HCT116 (cell line): ENCODE measurements around the gene SLC18A2. TPM values are rescaled to one million over a fixed set of nuclear protein-coding genes. Genes with fewer than 3 reads are reported as not detected.

Source experiments
- ATAC-seq: fragments of 200-7000 bp; cut with Tn5 transposase; 2 replicates; pipeline ENCODE4 v1.9.1; 2020; ENCODE audit warnings: mild to moderate bottlenecking, moderate library complexity
- BruUV-seq: library from RNA; stranded (reverse); fragments of 400-500 nt; replicated peaks from 2 replicates; lab custom pipeline; 2021; lab: Mats Ljungman, UMichigan
- CTCF ChIA-PET: fragments of 300-600 bp; sonication (Branson Sonifier 250); formaldehyde crosslinking; loops from one replicate; lab custom pipeline; 2021; ENCODE audit warnings: antibody characterized with exemption; lab: Charles Lee
- POLR2A ChIA-PET: fragments of 300-600, 350-600 bp; sonication (Branson Sonifier 250); formaldehyde crosslinking; loops from one replicate; lab custom pipeline; 2021; ENCODE audit warnings: antibody characterized with exemption; lab: Charles Lee
- RAD21 ChIA-PET, 2 experiments: fragments of 300-600 bp; sonication (Branson Sonifier 250); formaldehyde crosslinking; loops; one replicate each; lab custom pipeline; 2023; ENCODE audit warnings: low total read pairs in 2 of 2; ENCODE audit not compliant: uncharacterized antibody in 2 of 2, unreplicated experiment in 2 of 2, low non-redundant PET in 1 of 2; lab: Charles Lee
- DNase-seq: peaks from one replicate; pipeline ENCODE4 v3.0.0-alpha.2; 2010; ENCODE audit warnings: low read depth, low spot score
- H2AFZ ChIP-seq: fragments of 200-600 bp; shearing (Covaris generic), sonication (generic); 2 replicates; pipeline ENCODE4 v1.6.1; 2017; ENCODE audit warnings: low read depth, mixed run types, mixed read lengths, antibody characterized with exemption, low read length; ENCODE audit not compliant: poor library complexity, severe bottlenecking
- H3K27ac ChIP-seq: 2 replicates; pipeline ENCODE4 v1.5.1; 2012; ENCODE audit warnings: low read depth, low read length
- H3K27me3 ChIP-seq: fragments of 200-600 bp; sonication (generic); 2 replicates; pipeline ENCODE4 v1.6.1; 2016; ENCODE audit warnings: mixed run types, low read length, mixed read lengths; ENCODE audit not compliant: insufficient read depth
- H3K36me3 ChIP-seq, 2 experiments: fragments of 200-500 bp in 1 of 2; fragments of 200-600 bp in 1 of 2; sonication (Bioruptor generic) in 1 of 2; sonication (generic) in 1 of 2; 2 replicates each; pipeline versions ENCODE4 v1.5.1 to v1.6.1; 2014 to 2016; ENCODE audit warnings: low read length in 2 of 2, inconsistent platforms in 1 of 2, mixed read lengths in 1 of 2, mixed run types in 1 of 2; ENCODE audit not compliant: insufficient read depth in 2 of 2, control insufficient read depth in 1 of 2
- H3K4me1 ChIP-seq, 2 experiments: fragments of 200-600 bp in 1 of 2; sonication (generic) in 1 of 2; 2 replicates each; pipeline versions ENCODE4 v1.5.1 to v1.6.1; 2012 to 2017; ENCODE audit warnings: low read length in 2 of 2, inconsistent platforms in 1 of 2, mild to moderate bottlenecking in 1 of 2, mixed read lengths in 1 of 2, mixed run types in 1 of 2, moderate library complexity in 1 of 2; ENCODE audit not compliant: insufficient read depth in 2 of 2, control insufficient read depth in 1 of 2
- H3K4me2 ChIP-seq: fragments of 200-600 bp; sonication (generic); 2 replicates; pipeline ENCODE4 v1.6.1; 2017; ENCODE audit warnings: mixed run types, low read length, mixed read lengths
- H3K4me3 ChIP-seq, 2 experiments: fragments of 200-600 bp in 1 of 2; sonication (generic) in 1 of 2; replicated peaks in 1 of 2; 2 replicates each; pipeline ENCODE4 v1.5.1; 2011 to 2016; ENCODE audit warnings: low read length in 2 of 2, control low read depth in 1 of 2, low read depth in 1 of 2, mild to moderate bottlenecking in 1 of 2, mixed read lengths in 1 of 2, mixed run types in 1 of 2
- H3K79me2 ChIP-seq: fragments of 200-600 bp; sonication (generic); 2 replicates; pipeline ENCODE4 v1.6.1; 2017; ENCODE audit warnings: mild to moderate bottlenecking, mixed run types, low read length, moderate library complexity, mixed read lengths; ENCODE audit not compliant: insufficient read depth
- H3K9ac ChIP-seq: fragments of 200-600 bp; sonication (generic); 2 replicates; pipeline ENCODE4 v1.6.1; 2016; ENCODE audit warnings: low read length, mixed read lengths
- H3K9me2 ChIP-seq: fragments of 200-600 bp; sonication (generic), shearing (Covaris generic); 2 replicates; pipeline ENCODE4 v1.6.1; 2017; ENCODE audit warnings: mixed run types, mild to moderate bottlenecking, moderate library complexity; ENCODE audit not compliant: insufficient read depth
- H3K9me3 ChIP-seq, 2 experiments: fragments of 200-500 bp in 1 of 2; fragments of 200-600 bp in 1 of 2; sonication (Bioruptor generic) in 1 of 2; sonication (generic) in 1 of 2; 2 replicates each; pipeline ENCODE4 v1.6.1; 2014 to 2017; ENCODE audit warnings: low read length in 2 of 2, mixed read lengths in 2 of 2, inconsistent platforms in 1 of 2, low read depth in 1 of 2, mild to moderate bottlenecking in 1 of 2, mixed run types in 1 of 2, moderate library complexity in 1 of 2; ENCODE audit not compliant: control insufficient read depth in 1 of 2, insufficient read depth in 1 of 2
- H4K20me1 ChIP-seq: fragments of 200-600 bp; sonication (generic), shearing (Covaris generic); 2 replicates; pipeline ENCODE4 v1.6.1; 2017; ENCODE audit warnings: mixed run types, mild to moderate bottlenecking, moderate library complexity; ENCODE audit not compliant: insufficient read depth
- CEBPB ChIP-seq: IDR thresholded peaks from 2 replicates; pipeline ENCODE4 v1.6.1; 2012; ENCODE audit warnings: low read depth
- CTCF ChIP-seq, 3 experiments: fragments of 200-600 bp in 1 of 3; sonication (generic) in 1 of 3; IDR thresholded peaks in 2 of 3; conservative IDR thresholded peaks in 1 of 3; 2 replicates each; pipeline ENCODE4 v1.5.1; 2012 to 2017; ENCODE audit warnings: low read depth in 2 of 3, low read length in 2 of 3, antibody characterized with exemption in 1 of 3, borderline replicate concordance in 1 of 3, control low read depth in 1 of 3, mild to moderate bottlenecking in 1 of 3, mixed read lengths in 1 of 3, mixed run types in 1 of 3, moderate library complexity in 1 of 3; ENCODE audit not compliant: insufficient read depth in 1 of 3
- EGR1 ChIP-seq: IDR thresholded peaks from 2 replicates; pipeline ENCODE4 v1.6.1; 2012; ENCODE audit warnings: low read depth
- ELF1 ChIP-seq: IDR thresholded peaks from 2 replicates; pipeline ENCODE4 v1.6.1; 2012; ENCODE audit warnings: low read depth, borderline replicate concordance
- EZH2 ChIP-seq: fragments of 200-600 bp; sonication (generic); IDR thresholded peaks from 2 replicates; pipeline ENCODE4 v1.6.1; 2017; ENCODE audit warnings: antibody characterized with exemption, mixed run types
- FOSL1 ChIP-seq: IDR thresholded peaks from 2 replicates; pipeline ENCODE4 v1.6.1; 2012; ENCODE audit warnings: low read depth
- JUND ChIP-seq: IDR thresholded peaks from 2 replicates; pipeline ENCODE4 v1.6.1; 2012
- MAX ChIP-seq: IDR thresholded peaks from 2 replicates; pipeline ENCODE4 v1.6.1; 2012
- POLR2A ChIP-seq: IDR thresholded peaks from 2 replicates; pipeline ENCODE4 v1.7.0; 2011; ENCODE audit warnings: borderline replicate concordance; ENCODE audit not compliant: insufficient read depth, insufficient read length; ENCODE audit errors: extremely low read depth
- RAD21 ChIP-seq: IDR thresholded peaks from 2 replicates; pipeline ENCODE4 v1.6.1; 2012; ENCODE audit warnings: low read depth, mild to moderate bottlenecking
- REST ChIP-seq: IDR thresholded peaks from 2 replicates; pipeline ENCODE4 v1.6.1; 2012; ENCODE audit warnings: low read depth
- SIN3A ChIP-seq: IDR thresholded peaks from 2 replicates; pipeline ENCODE4 v1.6.1; 2012; ENCODE audit warnings: low read depth
- SRF ChIP-seq: IDR thresholded peaks from 2 replicates; pipeline ENCODE4 v1.6.1; 2012; ENCODE audit warnings: low read depth
- ZFX ChIP-seq: fragments of 450-650 bp; IDR thresholded peaks from 2 replicates; pipeline ENCODE4 v1.6.1; 2017
- ZNF274 ChIP-seq: fragments of 200-500 bp; sonication (Bioruptor generic); IDR thresholded peaks from 2 replicates; pipeline ENCODE4 v1.6.1; 2014; ENCODE audit warnings: mild to moderate bottlenecking, low read depth, low read length, inconsistent platforms
- intact Hi-C: fragments of 100-400 bp; cut with micrococcal nuclease; formaldehyde crosslinking; loops from 2 replicates; pipeline ENCODE4 v1.10.0; 2022
- total RNA-seq: library from RNA; stranded (reverse); gene quantifications from one replicate; pipeline ENCODE4 v1.2.1, GENCODE V29; 2021; ENCODE audit not compliant: unreplicated experiment

Gene SLC18A2
- total RNA-seq, 1 experiment from 2014 or later = not detected

GRCh38 chr10:117274509-117274908, 33.6 kb downstream of the SLC18A2 start (continued):
- no peak for TF ChIP-seq CTCF (IDR thresholded peaks at IDR 0.05 in 2 of 3, conservative IDR thresholded peaks at IDR 0.05 in 1 of 3; ENCODE audit: borderline replicate concordance in 1 of 3, insufficient read depth in 1 of 3, low read depth in 2 of 3, low read length in 2 of 3)
- TF ChIP-seq SRF = no peak
- TF ChIP-seq, all 23 proteins: peak for 0

GRCh38 chr10:117275121-117275520, 34.2 kb downstream of the SLC18A2 start:
- no peak overlapping the region for H3K9ac ChIP-seq
- no peak overlapping the region for H3K27ac ChIP-seq
- no TSS peak for BruUV-seq
- intact Hi-C loops = no loop called here
- no peak overlapping the region for H3K4me2 ChIP-seq
- H3K79me2 ChIP-seq = no peaks in the 10 kb centered on the region
- H3K4me1 ChIP-seq = peaks cover 17 to 21% of the 10 kb centered on the region in 2 experiments
- ChIA-PET RAD21 (no interaction called here), CTCF (no interaction called here), POLR2A (interaction anchor here (1.1 kb wide), 1 partner anchor 10 kb away, joined by 4 read pairs; no protein-coding TSS in a partner anchor)
- H3K27me3 ChIP-seq = no peaks in the 10 kb centered on the region
- no peak overlapping the region for H2AFZ ChIP-seq
- no peak for DNase-seq
- no peak for ATAC-seq
- H3K9me2 ChIP-seq = no peaks in the 10 kb centered on the region
- H3K9me3 ChIP-seq = no peaks in the 10 kb centered on the region
- no peak overlapping the region for H3K4me3 ChIP-seq
- no peaks in the 10 kb centered on the region for H4K20me1 ChIP-seq
- TF ChIP-seq RAD21 (no peak), REST (no peak), EGR1 (no peak), FOSL1 (no peak), MAX (no peak), ELF1 (no peak), POLR2A (no peak), CEBPB (no peak), ZFX (no peak), ZNF274 (no peak), JUND (no peak), EZH2 (no peak), SRF (no peak), SIN3A (no peak), CTCF (IDR thresholded peaks at IDR 0.05 in 2 of 3, conservative IDR thresholded peaks at IDR 0.05 in 1 of 3; ENCODE audit: borderline replicate concordance in 1 of 3, insufficient read depth in 1 of 3, low read depth in 2 of 3, low read length in 2 of 3) (no peak)
- H3K36me3 ChIP-seq = no peaks in the 10 kb centered on the region
